Lower lobe of right lung (tissue), 2 donors: ENCODE results near the gene IGBP1. TPM values are rescaled to one million over a fixed set of nuclear protein-coding genes. Genes with fewer than 3 reads are reported as not detected.

Source experiments
- ATAC-seq, 2 donors: fragments of 200-7000 bp; cut with Tn5 transposase; one replicate each; pipeline ENCODE4 v1.9.1; 2020 to 2022; ENCODE audit warnings: mild to moderate bottlenecking in 2 of 2, moderate library complexity in 2 of 2
- DNase-seq: peaks from one replicate; pipeline ENCODE4 v3.0.0-alpha.2; 2020
- H3K27ac ChIP-seq: fragments of 200-600 bp; one replicate; pipeline ENCODE4 v1.8.0; 2022
- H3K27me3 ChIP-seq: fragments of 200-600 bp; one replicate; pipeline ENCODE4 v1.8.0; 2022; ENCODE audit warnings: low read depth
- H3K36me3 ChIP-seq: fragments of 200-600 bp; one replicate; pipeline ENCODE4 v1.8.0; 2022; ENCODE audit warnings: mild to moderate bottlenecking
- H3K4me1 ChIP-seq: fragments of 200-600 bp; one replicate; pipeline ENCODE4 v1.8.0; 2022
- H3K4me3 ChIP-seq: fragments of 200-600 bp; one replicate; pipeline ENCODE4 v1.8.0; 2022; ENCODE audit warnings: mild to moderate bottlenecking
- H3K9me3 ChIP-seq: fragments of 200-600 bp; one replicate; pipeline ENCODE4 v1.8.0; 2022
- CTCF ChIP-seq: fragments of 200-600 bp; IDR thresholded peaks from one replicate; pipeline ENCODE4 v1.8.0; 2022; ENCODE audit warnings: antibody characterized with exemption, mild to moderate bottlenecking
- intact Hi-C: fragments of 100-400 bp; cut with DNase I; formaldehyde crosslinking; loops from one replicate; pipeline ENCODE4 v1.11.0; 2022
- total RNA-seq: library from RNA; stranded (reverse); fragmentation: NEBNext Ultra II Directional; extraction: Animal tissue kit (Norgen Biotek cat#: 25700); gene quantifications from one replicate; pipeline ENCODE4 v1.2.1, GENCODE V29; 2021
- donor health status: DM: no; HTN: yes; CAD: no; lungs with severe emphysema.

IGBP1 gene
- total RNA-seq, 1 donor from 2014 or later = 60.1 TPM

- H3K9me3 ChIP-seq = no peaks in the 10 kb centered on the region
- no peaks in the 10 kb centered on the region for H3K27me3 ChIP-seq
- no peak overlapping the region for H3K4me3 ChIP-seq
- H3K4me1 ChIP-seq = peaks cover 10% of the 10 kb centered on the region
- no peak overlapping the region for H3K27ac ChIP-seq
- DNase-seq = no peak
- TF ChIP-seq CTCF = no peak
- intact Hi-C loops = no loop called here
- peaks cover 5% of the 10 kb centered on the region for H3K36me3 ChIP-seq
- no peak for ATAC-seq
Measured at GRCh38 chrX:70138622-70139021, 5.4 kb downstream of the IGBP1 start.

- no peak for TF ChIP-seq CTCF
- Histone ChIP-seq H3K9me3 (no peaks in the 10 kb centered on the region), H3K36me3 (peaks cover 5% of the 10 kb centered on the region), H3K4me1 (peaks cover 9% of the 10 kb centered on the region), H3K27me3 (no peaks in the 10 kb centered on the region), H3K4me3 (no peak overlapping the region), H3K27ac (no peak overlapping the region)
- intact Hi-C loops = no loop called here
- ATAC-seq (no peak), DNase-seq (no peak)
Measured at GRCh38 chrX:70139736-70140135, 6.5 kb downstream of the IGBP1 start.

GRCh38 chrX:70141373-70141772, 8.1 kb downstream of the IGBP1 start:
- ATAC-seq = no peak
- Histone ChIP-seq H3K4me3 (no peak overlapping the region), H3K9me3 (no peaks in the 10 kb centered on the region), H3K27me3 (no peaks in the 10 kb centered on the region), H3K36me3 (no peaks in the 10 kb centered on the region), H3K27ac (no peak overlapping the region), H3K4me1 (no peaks in the 10 kb centered on the region)
- no peak for DNase-seq
- intact Hi-C loops = no loop called here
- TF ChIP-seq CTCF = no peak

- Histone ChIP-seq H3K27me3 (no peaks in the 10 kb centered on the region), H3K4me1 (no peaks in the 10 kb centered on the region), H3K9me3 (no peaks in the 10 kb centered on the region), H3K4me3 (no peak overlapping the region), H3K36me3 (peaks cover 18% of the 10 kb centered on the region), H3K27ac (no peak overlapping the region)
- intact Hi-C loops = no loop called here
- DNase-seq (no peak), ATAC-seq (no peak)
- no peak for TF ChIP-seq CTCF
Measured at GRCh38 chrX:70166601-70167590, 33.6 kb downstream of the IGBP1 start.

- no peak for TF ChIP-seq CTCF
- Histone ChIP-seq H3K4me1 (no peaks in the 10 kb centered on the region), H3K27me3 (no peaks in the 10 kb centered on the region), H3K36me3 (peaks cover 8% of the 10 kb centered on the region), H3K9me3 (no peaks in the 10 kb centered on the region), H3K4me3 (no peak overlapping the region), H3K27ac (peak overlapping the region; percentile 11)
- ATAC-seq (peak; percentile 69 to 73), DNase-seq (no peak)
- intact Hi-C loops = no loop called here
Measured at GRCh38 chrX:70168238-70169188, 35.3 kb downstream of the IGBP1 start.
